ENCODE results near the gene DYNLRB2.

The DYNLRB2 gene

GRCh38 chr16:80530479-80530878, 10.3 kb upstream of the DYNLRB2 start:
- no peaks in the 10 kb centered on the region for H3K4me1 ChIP-seq (ENCODE audit: insufficient read depth, low read length, severe bottlenecking)
- no peaks in the 10 kb centered on the region for H3F3A ChIP-seq (ENCODE audit: insufficient read depth, low read length)
- no peak overlapping the region for H2AFZ ChIP-seq (ENCODE audit: low read length)
- no peaks in the 10 kb centered on the region for H3K27me3 ChIP-seq (ENCODE audit: insufficient read depth, low read length)
- H3K4me3 ChIP-seq (ENCODE audit: low read depth, low read length, poor library complexity, severe bottlenecking): no peak overlapping the region
- H3K27ac ChIP-seq (ENCODE audit: low read depth, low read length, poor library complexity, severe bottlenecking): no peak overlapping the region
- no peaks in the 10 kb centered on the region for H3K36me3 ChIP-seq (ENCODE audit: insufficient read depth, low read length)
- H3K9me2 ChIP-seq (ENCODE audit: low read depth, low read length): no peaks in the 10 kb centered on the region
- no peaks in the 10 kb centered on the region for H4K20me1 ChIP-seq (ENCODE audit: insufficient read depth, low read length)
- no peaks in the 10 kb centered on the region for H3K9me3 ChIP-seq (ENCODE audit: low read length)
- H3K4me2 ChIP-seq (ENCODE audit: low read length): no peak overlapping the region
- H3K79me2 ChIP-seq (ENCODE audit: insufficient read depth, low read length): no peaks in the 10 kb centered on the region
- TF ChIP-seq CTCF (IDR thresholded peaks at IDR 0.05; ENCODE audit: low read length): no peak
- no peak for TF ChIP-seq EZH2 (IDR thresholded peaks at IDR 0.05; ENCODE audit: borderline replicate concordance, low read length)
- H3K9ac ChIP-seq (ENCODE audit: low read length): no peak overlapping the region

- TF ChIP-seq EZH2 (IDR thresholded peaks at IDR 0.05; ENCODE audit: borderline replicate concordance, low read length): no peak
- TF ChIP-seq CTCF (IDR thresholded peaks at IDR 0.05; ENCODE audit: low read length): no peak
- Histone ChIP-seq H2AFZ (ENCODE audit: low read length) (no peak overlapping the region), H3K36me3 (ENCODE audit: insufficient read depth, low read length) (no peaks in the 10 kb centered on the region), H4K20me1 (ENCODE audit: insufficient read depth, low read length) (no peaks in the 10 kb centered on the region), H3K4me2 (ENCODE audit: low read length) (no peak overlapping the region), H3K9me2 (ENCODE audit: low read depth, low read length) (no peaks in the 10 kb centered on the region), H3K27ac (ENCODE audit: low read depth, low read length, poor library complexity, severe bottlenecking) (no peak overlapping the region), H3K4me3 (ENCODE audit: low read depth, low read length, poor library complexity, severe bottlenecking) (no peak overlapping the region), H3F3A (ENCODE audit: insufficient read depth, low read length) (no peaks in the 10 kb centered on the region), H3K9me3 (ENCODE audit: low read length) (no peaks in the 10 kb centered on the region), H3K4me1 (ENCODE audit: insufficient read depth, low read length, severe bottlenecking) (peaks cover 12% of the 10 kb centered on the region), H3K9ac (ENCODE audit: low read length) (no peak overlapping the region), H3K79me2 (ENCODE audit: insufficient read depth, low read length) (no peaks in the 10 kb centered on the region), H3K27me3 (ENCODE audit: insufficient read depth, low read length) (no peaks in the 10 kb centered on the region)
Observed at GRCh38 chr16:80536238-80536637, 4.6 kb upstream of the DYNLRB2 start.

- 0 out of 2 replicates have a peak, but pooled peaks cover 5% of the 10 kb centered on the region for H3K27me3 ChIP-seq (ENCODE audit: insufficient read depth, low read length)
- no peak overlapping the region for H3K9ac ChIP-seq (ENCODE audit: low read length)
- H3K36me3 ChIP-seq (ENCODE audit: insufficient read depth, low read length): no peaks in the 10 kb centered on the region
- H2AFZ ChIP-seq (ENCODE audit: low read length): peak overlapping the region; percentile 91; the same call in 1 of the 2 replicates
- H4K20me1 ChIP-seq (ENCODE audit: insufficient read depth, low read length): no peaks in the 10 kb centered on the region
- no peaks in the 10 kb centered on the region for H3K79me2 ChIP-seq (ENCODE audit: insufficient read depth, low read length)
- peak overlapping the region; percentile 75 for H3K4me2 ChIP-seq (ENCODE audit: low read length)
- peaks cover 13% of the 10 kb centered on the region for H3K4me1 ChIP-seq (ENCODE audit: insufficient read depth, low read length, severe bottlenecking)
- no peaks in the 10 kb centered on the region for H3K9me3 ChIP-seq (ENCODE audit: low read length)
- no peaks in the 10 kb centered on the region for H3F3A ChIP-seq (ENCODE audit: insufficient read depth, low read length)
- H3K4me3 ChIP-seq (ENCODE audit: low read depth, low read length, poor library complexity, severe bottlenecking): peak overlapping the region; percentile 66
- no peaks in the 10 kb centered on the region for H3K9me2 ChIP-seq (ENCODE audit: low read depth, low read length)
- no peak overlapping the region for H3K27ac ChIP-seq (ENCODE audit: low read depth, low read length, poor library complexity, severe bottlenecking)
- TF ChIP-seq CTCF (IDR thresholded peaks at IDR 0.05; ENCODE audit: low read length): no peak
- no peak for TF ChIP-seq EZH2 (IDR thresholded peaks at IDR 0.05; ENCODE audit: borderline replicate concordance, low read length)
Observed at GRCh38 chr16:80541306-80541694, 507 bp downstream of the DYNLRB2 start.
